Measurements from ENCODE around the gene GIN1.

DNA sequence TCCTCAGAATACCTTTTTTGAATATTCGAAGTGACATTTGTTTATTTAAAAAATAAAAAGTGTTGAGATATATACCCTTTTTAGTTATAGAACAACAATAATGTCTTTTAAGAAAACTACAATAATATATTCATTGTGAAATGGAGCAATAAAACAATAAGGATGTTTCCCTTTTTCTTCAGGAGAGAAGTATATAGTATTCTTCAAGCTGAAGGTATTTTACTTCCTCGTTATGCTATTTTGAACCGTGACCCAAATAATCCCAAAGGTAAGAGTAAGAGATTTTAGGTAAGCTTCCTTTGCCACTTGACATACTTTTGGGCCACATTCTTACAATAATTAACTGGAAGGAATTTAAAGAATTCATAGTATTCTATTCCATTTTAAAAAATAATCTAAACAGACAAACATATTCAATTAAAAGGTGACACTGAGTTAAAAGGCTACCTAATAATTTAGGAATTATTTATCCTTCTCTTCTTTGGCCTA is 18.3 kb upstream of the GIN1 start:
- TF ChIP-seq, protein P1, sequence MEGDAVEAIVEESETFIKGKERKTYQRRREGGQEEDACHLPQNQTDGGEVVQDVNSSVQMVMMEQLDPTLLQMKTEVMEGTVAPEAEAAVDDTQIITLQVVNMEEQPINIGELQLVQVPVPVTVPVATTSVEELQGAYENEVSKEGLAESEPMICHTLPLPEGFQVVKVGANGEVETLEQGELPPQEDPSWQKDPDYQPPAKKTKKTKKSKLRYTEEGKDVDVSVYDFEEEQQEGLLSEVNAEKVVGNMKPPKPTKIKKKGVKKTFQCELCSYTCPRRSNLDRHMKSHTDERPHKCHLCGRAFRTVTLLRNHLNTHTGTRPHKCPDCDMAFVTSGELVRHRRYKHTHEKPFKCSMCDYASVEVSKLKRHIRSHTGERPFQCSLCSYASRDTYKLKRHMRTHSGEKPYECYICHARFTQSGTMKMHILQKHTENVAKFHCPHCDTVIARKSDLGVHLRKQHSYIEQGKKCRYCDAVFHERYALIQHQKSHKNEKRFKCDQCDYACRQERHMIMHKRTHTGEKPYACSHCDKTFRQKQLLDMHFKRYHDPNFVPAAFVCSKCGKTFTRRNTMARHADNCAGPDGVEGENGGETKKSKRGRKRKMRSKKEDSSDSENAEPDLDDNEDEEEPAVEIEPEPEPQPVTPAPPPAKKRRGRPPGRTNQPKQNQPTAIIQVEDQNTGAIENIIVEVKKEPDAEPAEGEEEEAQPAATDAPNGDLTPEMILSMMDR (conservative IDR thresholded peaks at IDR 0.05), result no peak
- TF ChIP-seq EZH2 (IDR thresholded peaks at IDR 0.05; ENCODE audit: low read depth), result no peak

Data from PC-9 (cell line).